H1 (cell line): ENCODE results near the gene RNF224. TPM values are rescaled to one million over a fixed set of nuclear protein-coding genes. Genes with fewer than 3 reads are reported as not detected.

Experiments used
- CTCF ChIA-PET: fragments of 300-600 bp; sonication (Branson Sonifier 250); formaldehyde crosslinking; loops from one replicate; lab custom pipeline; 2021; ENCODE audit not compliant: partially characterized antibody; lab: Charles Lee
- POLR2A ChIA-PET: fragments of 300-600 bp; sonication (Branson Sonifier 250); formaldehyde crosslinking; loops from one replicate; lab custom pipeline; 2021; ENCODE audit warnings: inconsistent platforms; ENCODE audit not compliant: partially characterized antibody; lab: Charles Lee
- DNase-seq, 2 experiments: peaks; one replicate each; pipeline versions ENCODE4 v3.0.0 to v3.0.0-alpha.2; 2010 to 2022; ENCODE audit warnings: low spot score in 2 of 2, low read depth in 1 of 2, mixed read lengths in 1 of 2
- FAIRE-seq: peaks from 2 replicates; lab custom pipeline; 2011; peaks lifted over from hg19 to GRCh38; lab: Jason Lieb, UNC
- H2AFZ ChIP-seq: 2 replicates; pipeline ENCODE4 v1.8.1; 2012; ENCODE audit warnings: low read length, inconsistent platforms
- H2AK5ac ChIP-seq: 2 replicates; pipeline ENCODE4 v1.6.1; 2013; ENCODE audit warnings: low read depth, low read length
- H2BK120ac ChIP-seq: replicated peaks from 2 replicates; pipeline ENCODE3; 2013; ENCODE audit warnings: low read depth, low read length, inconsistent platforms
- H2BK12ac ChIP-seq: 2 replicates; pipeline ENCODE4 v1.6.1; 2013; ENCODE audit warnings: low read depth, low read length
- H2BK15ac ChIP-seq: 2 replicates; pipeline ENCODE4 v1.6.1; 2013; ENCODE audit warnings: low read length
- H2BK20ac ChIP-seq: 2 replicates; pipeline ENCODE4 v1.6.1; 2013; ENCODE audit warnings: low read length
- H2BK5ac ChIP-seq: 2 replicates; pipeline ENCODE4 v1.6.1; 2013; ENCODE audit warnings: low read depth, low read length
- H3K14ac ChIP-seq: 2 replicates; pipeline ENCODE4 v1.6.1; 2013; ENCODE audit warnings: inconsistent platforms; ENCODE audit not compliant: insufficient read length
- H3K18ac ChIP-seq: 2 replicates; pipeline ENCODE4 v1.6.1; 2013; ENCODE audit warnings: low read length; ENCODE audit errors: extremely low read depth
- H3K23ac ChIP-seq: 2 replicates; pipeline ENCODE4 v1.6.1; 2013; ENCODE audit warnings: inconsistent platforms; ENCODE audit not compliant: insufficient read length
- H3K23me2 ChIP-seq: 2 replicates; pipeline ENCODE4 v1.6.1; 2013; ENCODE audit warnings: low read depth, low read length
- H3K27ac ChIP-seq: 2 replicates; pipeline ENCODE4 v1.6.1; 2011; ENCODE audit warnings: low read depth, low read length, inconsistent platforms
- H3K27me3 ChIP-seq, 4 experiments: replicated peaks in 1 of 4; 1 replicate in 1 of 4; 2 replicates in 3 of 4; pipeline versions ENCODE4 v1.6.1 to v1.8.1; 2011 to 2013; ENCODE audit warnings: low read length in 3 of 4, mild to moderate bottlenecking in 3 of 4, inconsistent platforms in 2 of 4, mixed read lengths in 2 of 4, moderate library complexity in 1 of 4; ENCODE audit not compliant: control insufficient read depth in 3 of 4, insufficient read depth in 3 of 4; ENCODE audit errors: extremely low read depth in 1 of 4
- H3K36me3 ChIP-seq, 4 experiments: 2 replicates each; pipeline versions ENCODE4 v1.6.1 to v1.8.1; 2011 to 2013; ENCODE audit warnings: mild to moderate bottlenecking in 4 of 4, low read length in 3 of 4, moderate library complexity in 2 of 4, control low read depth in 1 of 4, inconsistent platforms in 1 of 4; ENCODE audit not compliant: insufficient read depth in 4 of 4, control insufficient read depth in 2 of 4
- H3K4ac ChIP-seq: replicated peaks from 2 replicates; pipeline ENCODE3; 2013; ENCODE audit warnings: low read length, low read depth, mixed read lengths, inconsistent platforms; ENCODE audit not compliant: insufficient read length
- H3K4me1 ChIP-seq, 4 experiments: replicated peaks in 1 of 4; 1 replicate in 1 of 4; 2 replicates in 3 of 4; pipeline versions ENCODE4 v1.6.1 to v1.8.1; 2011 to 2013; ENCODE audit warnings: low read length in 3 of 4, inconsistent platforms in 2 of 4, mixed read lengths in 1 of 4; ENCODE audit not compliant: insufficient read depth in 4 of 4, control insufficient read depth in 3 of 4
- H3K4me2 ChIP-seq, 2 experiments: 2 replicates each; pipeline versions ENCODE4 v1.6.1 to v1.8.1; 2011 to 2013; ENCODE audit warnings: low read depth in 2 of 2, low read length in 2 of 2, control low read depth in 1 of 2, inconsistent platforms in 1 of 2, mild to moderate bottlenecking in 1 of 2; ENCODE audit not compliant: insufficient read depth in 1 of 2
- H3K4me3 ChIP-seq, 4 experiments: fragments of 200-600, 300-600 bp in 1 of 4; sonication (generic), shearing (Covaris generic), sonication (Bioruptor Twin) in 1 of 4; 2 replicates each; pipeline versions ENCODE4 v1.5.1 to v1.8.1; 2011 to 2016; ENCODE audit warnings: low read length in 4 of 4, low read depth in 3 of 4, control low read depth in 2 of 4, inconsistent platforms in 2 of 4, mild to moderate bottlenecking in 2 of 4, mixed read lengths in 1 of 4, moderate library complexity in 1 of 4; ENCODE audit not compliant: insufficient read depth in 2 of 4; ENCODE audit errors: extremely low read depth in 1 of 4
- H3K56ac ChIP-seq: replicated peaks from 2 replicates; pipeline ENCODE3; 2013; ENCODE audit warnings: low read depth, mild to moderate bottlenecking, mixed read lengths, low read length, inconsistent platforms; ENCODE audit not compliant: insufficient read length
- H3K79me1 ChIP-seq: 2 replicates; pipeline ENCODE4 v1.6.1; 2013; ENCODE audit warnings: low read depth, low read length, control low read depth
- H3K79me2 ChIP-seq, 2 experiments: 2 replicates each; pipeline versions ENCODE4 v1.6.1 to v1.8.1; 2012 to 2013; ENCODE audit warnings: low read length in 2 of 2, mild to moderate bottlenecking in 2 of 2, inconsistent platforms in 1 of 2; ENCODE audit not compliant: insufficient read depth in 2 of 2, control insufficient read depth in 1 of 2
- H3K9ac ChIP-seq, 4 experiments: replicated peaks in 1 of 4; 1 replicate in 1 of 4; 2 replicates in 3 of 4; pipeline versions ENCODE4 v1.6.1 to v1.8.1; 2011 to 2013; ENCODE audit warnings: low read depth in 3 of 4, low read length in 3 of 4, control low read depth in 2 of 4, mild to moderate bottlenecking in 2 of 4, moderate library complexity in 2 of 4, inconsistent platforms in 1 of 4; ENCODE audit errors: extremely low read depth in 1 of 4
- H3K9me3 ChIP-seq, 2 experiments: 2 replicates each; pipeline versions ENCODE4 v1.6.1 to v1.8.1; 2012 to 2013; ENCODE audit warnings: mild to moderate bottlenecking in 2 of 2, moderate library complexity in 2 of 2, control low read depth in 1 of 2, inconsistent platforms in 1 of 2, low read depth in 1 of 2, low read length in 1 of 2, mixed read lengths in 1 of 2; ENCODE audit not compliant: insufficient read depth in 2 of 2
- H4K20me1 ChIP-seq, 2 experiments: replicated peaks in 1 of 2; 2 replicates each; pipeline versions ENCODE3 to v1.8.1; 2011 to 2013; ENCODE audit warnings: inconsistent platforms in 2 of 2, low read length in 2 of 2, mild to moderate bottlenecking in 1 of 2; ENCODE audit not compliant: insufficient read depth in 2 of 2, control insufficient read depth in 1 of 2
- H4K5ac ChIP-seq: 2 replicates; pipeline ENCODE4 v1.6.1; 2013; ENCODE audit warnings: low read length, low read depth, mixed read lengths, inconsistent platforms; ENCODE audit not compliant: insufficient read length
- H4K8ac ChIP-seq: 2 replicates; pipeline ENCODE4 v1.8.0; 2013; ENCODE audit warnings: mild to moderate bottlenecking, moderate library complexity, low read length, inconsistent platforms; ENCODE audit not compliant: insufficient read depth; ENCODE audit errors: extremely low read depth
- H4K91ac ChIP-seq: replicated peaks from 2 replicates; pipeline ENCODE3; 2013; ENCODE audit warnings: low read length, mixed read lengths, inconsistent platforms; ENCODE audit not compliant: insufficient read length
- CBX8 ChIP-seq: fragments of 300-800, 300-1000 bp; sonication (generic); IDR thresholded peaks from 2 replicates; pipeline ENCODE4 v1.7.1; 2016; ENCODE audit warnings: low read depth, low read length, borderline replicate concordance
- CTCF ChIP-seq, 3 experiments: IDR thresholded peaks; 1 replicate in 2 of 3; 2 replicates in 1 of 3; pipeline versions ENCODE4 v1.5.1 to v1.6.1; 2011; ENCODE audit warnings: low read length in 3 of 3, mild to moderate bottlenecking in 3 of 3, inconsistent platforms in 2 of 3, low read depth in 1 of 3, moderate library complexity in 1 of 3; ENCODE audit not compliant: insufficient read depth in 1 of 3; ENCODE audit errors: control extremely low read depth in 1 of 3
- POLR2AphosphoS5 ChIP-seq: IDR thresholded peaks from 2 replicates; pipeline ENCODE4 v1.6.1; 2011; ENCODE audit warnings: low read depth, low read length
- RAD21 ChIP-seq, 2 experiments: IDR thresholded peaks in 1 of 2; conservative IDR thresholded peaks in 1 of 2; 2 replicates each; pipeline ENCODE4 v1.6.1; 2011; ENCODE audit warnings: low read depth in 2 of 2, low read length in 2 of 2, improper control_type of control experiment in 1 of 2, inconsistent platforms in 1 of 2, mild to moderate bottlenecking in 1 of 2, moderate library complexity in 1 of 2
- RBBP5 ChIP-seq: IDR thresholded peaks from 2 replicates; pipeline ENCODE4 v1.7.1; 2012; ENCODE audit warnings: low read depth, mild to moderate bottlenecking, inconsistent platforms, low read length, moderate library complexity, borderline replicate concordance
- YY1 ChIP-seq: IDR thresholded peaks from 2 replicates; pipeline ENCODE4 v1.6.1; 2011; ENCODE audit warnings: low read depth, mild to moderate bottlenecking, low read length
- WGBS, 2 experiments: shearing (Covaris generic) in 1 of 2; methylation state at CpG; one replicate each; pipeline versions ENCODE4 v1.1.6 to v1.1.7; 2013 to 2015; ENCODE audit warnings: low lambda C conversion rate in 2 of 2, mixed read lengths in 2 of 2, inconsistent platforms in 1 of 2, low coverage in 1 of 2, missing lambda C conversion rate in 1 of 2; ENCODE audit not compliant: insufficient replicate concordance in 2 of 2, insufficient coverage in 1 of 2, insufficient read length in 1 of 2; ENCODE audit errors: extremely low coverage in 1 of 2, missing lambda C conversion rate in 1 of 2; 5-methylcytosine and 5-hydroxymethylcytosine counted together
- polyA plus RNA-seq, 7 experiments: library from polyadenylated mRNA; depleted of rRNA in 3 of 7; stranded (reverse) in 5 of 7; unstranded in 2 of 7; fragments of >200 nt in 5 of 7; fragments of 200-250 nt in 2 of 7; gene quantifications; 1 replicate in 5 of 7; 2 replicates in 1 of 7; 4 replicates in 1 of 7; pipeline versions ENCODE4 v1.2.1 to v1.2.3, GENCODE V29; 2011 to 2013; ENCODE audit warnings: missing spikeins in 2 of 7, mixed read lengths in 2 of 7
- total RNA-seq: library from RNA; stranded (reverse); fragmentation: NEBNext Ultra II Directional; extraction: Animal tissue kit (Norgen Biotek cat#: 25700); gene quantifications from 2 replicates; pipeline ENCODE4 v1.2.1, GENCODE V29; 2021
- TF ChIP-seq, protein P1 (sequence below): IDR thresholded peaks from 2 replicates; pipeline ENCODE4 v1.6.1; 2012; ENCODE audit warnings: inconsistent platforms

Gene RNF224
- total and polyA plus RNA-seq, 2 of the 8 experiments (the other 6 are each of a cell fraction or from before 2014, with no cell fraction given), result 0.24 TPM; not detected in 1

DNA sequence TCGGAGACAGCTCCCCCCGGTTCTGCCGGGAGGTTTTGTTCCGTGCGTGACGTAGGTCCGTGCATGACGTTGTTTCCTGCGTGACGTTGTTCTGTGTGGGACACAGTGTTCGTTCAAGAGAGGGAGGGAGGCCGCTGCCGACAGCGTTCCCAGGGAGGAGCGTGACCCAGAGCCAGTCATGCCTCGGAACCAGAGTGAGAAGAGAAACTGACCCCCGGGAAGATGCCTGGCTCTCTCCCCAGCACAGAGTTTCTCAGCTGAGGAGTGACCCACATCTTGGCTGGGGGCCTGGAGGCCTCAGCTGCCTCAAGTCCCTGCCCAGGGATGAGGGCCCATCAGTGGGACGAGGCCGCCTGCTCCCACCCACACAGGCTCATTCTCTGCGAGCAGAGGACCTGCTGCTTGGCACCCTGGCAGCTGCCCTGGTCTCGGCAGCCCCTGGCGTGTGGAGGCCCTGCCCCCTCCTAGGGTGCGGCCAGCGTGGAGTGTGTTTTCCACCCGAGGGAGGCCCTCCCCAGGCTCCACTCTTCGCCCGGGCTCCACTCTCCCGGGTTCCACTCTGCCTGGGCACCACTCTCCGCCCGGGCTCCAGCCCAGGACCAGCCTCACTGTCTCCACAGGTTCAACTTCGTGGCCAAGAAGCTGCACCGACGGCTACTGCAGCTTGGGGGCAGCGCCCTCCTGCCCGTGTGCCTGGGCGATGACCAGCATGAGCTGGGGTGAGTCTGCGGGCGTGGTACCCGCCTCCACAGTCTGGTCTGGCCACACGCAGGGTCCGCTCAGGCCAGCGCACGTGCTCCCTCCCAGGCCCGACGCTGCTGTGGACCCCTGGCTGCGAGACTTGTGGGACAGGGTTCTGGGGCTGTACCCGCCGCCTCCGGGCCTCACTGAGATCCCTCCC, 13.9 kb upstream of the RNF224 start:
- no peak for FAIRE-seq
- Histone ChIP-seq H4K91ac (no peak overlapping the region), H3K4ac (no peak overlapping the region), H2BK120ac (no peak overlapping the region), H3K4me3 (no peak overlapping the region), H2AFZ (no peak overlapping the region), H2BK12ac (no peak overlapping the region), H3K36me3 (peaks cover 0 to 22% (median 9%) of the 10 kb centered on the region in 4 experiments; a peak in 7 of 8 replicates), H3K9me3 (no peaks in the 10 kb centered on the region), H2BK5ac (no peak overlapping the region), H3K18ac (no peak overlapping the region), H4K8ac (no peak overlapping the region), H3K23ac (no peak overlapping the region), H4K20me1 (peaks cover 0 to 14% of the 10 kb centered on the region in 2 experiments), H3K9ac (no peak overlapping the region), H2BK15ac (no peak overlapping the region), H4K5ac (no peak overlapping the region), H3K4me1 (peaks cover 0 to 6% (median 4%) of the 10 kb centered on the region in 4 experiments; a peak in 5 of 7 replicates), H3K27ac (no peak overlapping the region), H3K79me1 (no peaks in the 10 kb centered on the region; the same call in 1 of the 2 replicates), H3K27me3 (no peaks in the 10 kb centered on the region), H3K14ac (no peak overlapping the region), H2BK20ac (no peak overlapping the region), H2AK5ac (no peak overlapping the region), H3K4me2 (no peak overlapping the region), H3K56ac (no peak overlapping the region), H3K79me2 (no peaks in the 10 kb centered on the region), H3K23me2 (no peaks in the 10 kb centered on the region)
- no peak for DNase-seq
- ChIA-PET POLR2A (interaction anchor here (0.9 to 69.9 kb wide), 10 partner anchors 6 to 84 kb away, joined by 3 to 1462 read pairs (median 6); partner anchors contain the start of genes ANAPC2, CYSRT1, NDOR1 and NELFB), CTCF (interaction anchor here (0.5 to 4.0 kb wide), 20 partner anchors 9 to 188 kb away, joined by 3 to 31 read pairs (median 4); partner anchors contain the start of genes ANAPC2, CYSRT1, RNF208 and RNF224)
- WGBS, 2 experiments, result 91% methylated on average over 42 of the region's 49 CpGs; no CpG with 5 or more reads in 1 of the 2 experiments
- no peak for TF ChIP-seq POLR2AphosphoS5
- TF ChIP-seq, protein P1, sequence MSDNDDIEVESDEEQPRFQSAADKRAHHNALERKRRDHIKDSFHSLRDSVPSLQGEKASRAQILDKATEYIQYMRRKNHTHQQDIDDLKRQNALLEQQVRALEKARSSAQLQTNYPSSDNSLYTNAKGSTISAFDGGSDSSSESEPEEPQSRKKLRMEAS, result 0 out of 2 replicates have a peak, but pooled peaks have one; percentile 29
- TF ChIP-seq YY1, result no peak
- no peak for TF ChIP-seq RBBP5
- peak in 2 of 3 experiments; percentile 44 to 61; a peak in 2 of 4 replicates for TF ChIP-seq CTCF (IDR thresholded peaks at IDR 0.05; ENCODE audit: control extremely low read depth in 1 of 3, insufficient read depth in 1 of 3, low read depth in 1 of 3, low read length in 3 of 3)
- no peak for TF ChIP-seq CBX8
- peak; percentile 36 to 51; a peak in 3 of 4 replicates for TF ChIP-seq RAD21 (IDR thresholded peaks at IDR 0.05 in 1 of 2, conservative IDR thresholded peaks at IDR 0.05 in 1 of 2; ENCODE audit: low read depth in 2 of 2, low read length in 2 of 2)
